Neuron (in vitro differentiated cells): ENCODE measurements around the gene NTHL1.

ENCODE experiments used
- H2AFZ ChIP-seq: one replicate; pipeline ENCODE4 v1.6.1; 2013; ENCODE audit warnings: low read depth, mild to moderate bottlenecking, inconsistent platforms, low read length, moderate library complexity
- H3K27me3 ChIP-seq: one replicate; pipeline ENCODE4 v1.6.1; 2013; ENCODE audit warnings: low read length; ENCODE audit not compliant: insufficient read depth
- H3K36me3 ChIP-seq: one replicate; pipeline ENCODE4 v1.6.1; 2013; ENCODE audit warnings: low read length; ENCODE audit not compliant: insufficient read depth
- H3K4me1 ChIP-seq: one replicate; pipeline ENCODE4 v1.6.1; 2013; ENCODE audit warnings: low read length; ENCODE audit not compliant: insufficient read depth
- H3K4me3 ChIP-seq: 2 replicates; pipeline ENCODE4 v1.5.1; 2013; ENCODE audit warnings: mild to moderate bottlenecking, low read length, moderate library complexity
- H3K9me3 ChIP-seq: one replicate; pipeline ENCODE4 v1.6.1; 2013; ENCODE audit warnings: low read length

Gene NTHL1

GRCh38 chr16:1999866-2000514 is 47.6 kb downstream of the NTHL1 start:
- H3K4me1 ChIP-seq: peaks cover 13% of the 10 kb centered on the region
- peaks cover 63% of the 10 kb centered on the region for H3K36me3 ChIP-seq
- no peak overlapping the region for H2AFZ ChIP-seq
- no peaks in the 10 kb centered on the region for H3K9me3 ChIP-seq
- H3K27me3 ChIP-seq: no peaks in the 10 kb centered on the region
- no peak overlapping the region for H3K4me3 ChIP-seq

- Histone ChIP-seq H3K9me3 (no peaks in the 10 kb centered on the region), H3K4me3 (no peak overlapping the region), H3K27me3 (no peaks in the 10 kb centered on the region), H3K4me1 (peaks cover 5% of the 10 kb centered on the region), H3K36me3 (peaks cover 63% of the 10 kb centered on the region), H2AFZ (no peak overlapping the region)
Measured at GRCh38 chr16:1998852-1999801, 48.5 kb downstream of the NTHL1 start.

GRCh38 chr16:1998360-1998835 is 49.2 kb downstream of the NTHL1 start:
- peaks cover 61% of the 10 kb centered on the region for H3K36me3 ChIP-seq
- H3K9me3 ChIP-seq: no peaks in the 10 kb centered on the region
- H3K27me3 ChIP-seq: peaks cover under 1% of the 10 kb centered on the region
- H3K4me3 ChIP-seq: no peak overlapping the region
- H3K4me1 ChIP-seq: no peaks in the 10 kb centered on the region
- H2AFZ ChIP-seq: no peak overlapping the region

GRCh38 chr16:1997494-1998359 is 49.9 kb downstream of the NTHL1 start:
- peaks cover 5% of the 10 kb centered on the region for H3K27me3 ChIP-seq
- H3K4me1 ChIP-seq: no peaks in the 10 kb centered on the region
- peaks cover 55% of the 10 kb centered on the region for H3K36me3 ChIP-seq
- H3K9me3 ChIP-seq: no peaks in the 10 kb centered on the region
- no peak overlapping the region for H3K4me3 ChIP-seq
- no peak overlapping the region for H2AFZ ChIP-seq

GRCh38 chr16:1993731-1994131 is 53.9 kb downstream of the NTHL1 start:
- peaks cover 10% of the 10 kb centered on the region for H3K4me1 ChIP-seq
- no peaks in the 10 kb centered on the region for H3K9me3 ChIP-seq
- peaks cover 17% of the 10 kb centered on the region for H3K36me3 ChIP-seq
- H3K4me3 ChIP-seq: no peak overlapping the region
- no peak overlapping the region for H2AFZ ChIP-seq
- H3K27me3 ChIP-seq: peaks cover 30% of the 10 kb centered on the region

GRCh38 chr16:1992704-1993317 is 54.8 kb downstream of the NTHL1 start:
- no peak overlapping the region for H2AFZ ChIP-seq
- no peak overlapping the region for H3K4me3 ChIP-seq
- H3K9me3 ChIP-seq: no peaks in the 10 kb centered on the region
- peaks cover 10% of the 10 kb centered on the region for H3K4me1 ChIP-seq
- H3K36me3 ChIP-seq: peaks cover 9% of the 10 kb centered on the region
- peaks cover 30% of the 10 kb centered on the region for H3K27me3 ChIP-seq

GRCh38 chr16:1991948-1992703 is 55.5 kb downstream of the NTHL1 start:
- H3K9me3 ChIP-seq: no peaks in the 10 kb centered on the region
- peak overlapping the region; percentile 31 for H3K4me3 ChIP-seq
- peaks cover 5% of the 10 kb centered on the region for H3K36me3 ChIP-seq
- H3K27me3 ChIP-seq: peaks cover 30% of the 10 kb centered on the region
- H2AFZ ChIP-seq: no peak overlapping the region
- H3K4me1 ChIP-seq: peaks cover 10% of the 10 kb centered on the region

- Histone ChIP-seq H3K36me3 (peaks cover 5% of the 10 kb centered on the region), H3K4me3 (peak overlapping the region; percentile 31), H3K4me1 (peaks cover 10% of the 10 kb centered on the region), H2AFZ (no peak overlapping the region), H3K27me3 (peaks cover 30% of the 10 kb centered on the region), H3K9me3 (no peaks in the 10 kb centered on the region)
Measured at GRCh38 chr16:1991588-1991947, 56.1 kb downstream of the NTHL1 start.

GRCh38 chr16:1991135-1991551 is 56.5 kb downstream of the NTHL1 start:
- no peak overlapping the region for H2AFZ ChIP-seq
- H3K4me3 ChIP-seq: peak overlapping the region; percentile 35
- no peaks in the 10 kb centered on the region for H3K9me3 ChIP-seq
- H3K36me3 ChIP-seq: peaks cover 9% of the 10 kb centered on the region
- peaks cover 30% of the 10 kb centered on the region for H3K27me3 ChIP-seq
- H3K4me1 ChIP-seq: peaks cover 10% of the 10 kb centered on the region

GRCh38 chr16:1990351-1991134 is 57.1 kb downstream of the NTHL1 start:
- Histone ChIP-seq H3K4me3 (peak overlapping the region; percentile 35), H2AFZ (no peak overlapping the region), H3K27me3 (peaks cover 30% of the 10 kb centered on the region), H3K36me3 (peaks cover 14% of the 10 kb centered on the region), H3K4me1 (peaks cover 12% of the 10 kb centered on the region), H3K9me3 (no peaks in the 10 kb centered on the region)

- Histone ChIP-seq H3K4me3 (peak overlapping the region; percentile 35), H3K4me1 (peaks cover 17% of the 10 kb centered on the region)
Measured at GRCh38 chr16:1990101-1990350, 57.6 kb downstream of the NTHL1 start.

More at GRCh38 chr16:1990101-1990350, 57.6 kb downstream of the NTHL1 start:
- H3K9me3 ChIP-seq: no peaks in the 10 kb centered on the region
- no peak overlapping the region for H2AFZ ChIP-seq
- peaks cover 30% of the 10 kb centered on the region for H3K27me3 ChIP-seq
- peaks cover 14% of the 10 kb centered on the region for H3K36me3 ChIP-seq
